Left ventricle myocardium inferior (tissue), 1 donor: Measurements from ENCODE around the gene LDB3. TPM values are rescaled to one million over a fixed set of nuclear protein-coding genes. Genes with fewer than 3 reads are reported as not detected.

ENCODE experiments used
- DNase-seq: peaks from one replicate; pipeline ENCODE4 v3.0.0-alpha.2; 2020
- H3K27ac ChIP-seq: fragments of 200-600 bp; replicated peaks from 2 replicates; pipeline ENCODE4 v1.8.0; 2021
- H3K27me3 ChIP-seq: fragments of 200-600 bp; 2 replicates; pipeline ENCODE4 v1.8.0; 2021; ENCODE audit warnings: low read depth
- H3K36me3 ChIP-seq: fragments of 200-600 bp; 2 replicates; pipeline ENCODE4 v1.8.0; 2021
- H3K4me1 ChIP-seq: fragments of 200-600 bp; 2 replicates; pipeline ENCODE4 v1.8.0; 2021
- H3K4me3 ChIP-seq: fragments of 200-600 bp; 2 replicates; pipeline ENCODE4 v1.8.0; 2021; ENCODE audit warnings: mild to moderate bottlenecking, moderate library complexity
- H3K9me3 ChIP-seq: fragments of 200-600 bp; replicated peaks from 2 replicates; pipeline ENCODE4 v1.8.0; 2021
- CTCF ChIP-seq: fragments of 200-600 bp; IDR thresholded peaks from 2 replicates; pipeline ENCODE4 v1.8.0; 2021; ENCODE audit warnings: antibody characterized with exemption, mild to moderate bottlenecking, borderline replicate concordance
- intact Hi-C: fragments of 100-400 bp; cut with micrococcal nuclease; formaldehyde crosslinking; loops from one replicate; pipeline ENCODE4 v1.11.0; 2022
- total RNA-seq: library from RNA; stranded (reverse); fragmentation: NEBNext Ultra II Directional; extraction: Animal tissue kit (Norgen Biotek cat#: 25700); gene quantifications from one replicate; pipeline ENCODE4 v1.2.1, GENCODE V29; 2021
- donor health status: DM: no; HTN: yes; CAD: no; lungs with severe emphysema.

The LDB3 gene
- total RNA-seq, 1 donor from 2014 or later = 1,542 TPM

- Histone ChIP-seq H3K4me1 (peaks cover 60% of the 10 kb centered on the region), H3K9me3 (no peaks in the 10 kb centered on the region), H3K27me3 (no peaks in the 10 kb centered on the region), H3K4me3 (no peak overlapping the region), H3K27ac (peak overlapping the region; percentile 17), H3K36me3 (no peaks in the 10 kb centered on the region)
- intact Hi-C loops = no loop called here
- TF ChIP-seq CTCF = no peak
- no peak for DNase-seq
These were observed 9.1 kb upstream of the LDB3 start for GRCh38 chr10:86659161-86659691.

- intact Hi-C loops = no loop called here
- H3K4me1 ChIP-seq = peaks cover 67% of the 10 kb centered on the region
These were observed 8.4 kb upstream of the LDB3 start for GRCh38 chr10:86659721-86660453.

GRCh38 chr10:86661161-86662025 is 6.9 kb upstream of the LDB3 start:
- peak; percentile 86 for DNase-seq
- Histone ChIP-seq H3K27me3 (no peaks in the 10 kb centered on the region), H3K36me3 (no peaks in the 10 kb centered on the region), H3K4me1 (peaks cover 82% of the 10 kb centered on the region), H3K27ac (peak overlapping the region; percentile 98), H3K9me3 (no peaks in the 10 kb centered on the region), H3K4me3 (peak overlapping the region; percentile 23)
- intact Hi-C loops = no loop called here
- no peak for TF ChIP-seq CTCF

More at GRCh38 chr10:86659721-86660453, 8.4 kb upstream of the LDB3 start:
- Histone ChIP-seq H3K9me3 (no peaks in the 10 kb centered on the region), H3K4me3 (no peak overlapping the region), H3K27me3 (no peaks in the 10 kb centered on the region), H3K27ac (no peak overlapping the region), H3K36me3 (no peaks in the 10 kb centered on the region)
- DNase-seq = peak; percentile 15
- no peak for TF ChIP-seq CTCF

GRCh38 chr10:86662186-86663045 is 5.9 kb upstream of the LDB3 start:
- peak overlapping the region; percentile 98 for H3K27ac ChIP-seq
- no peaks in the 10 kb centered on the region for H3K9me3 ChIP-seq
- intact Hi-C loops = no loop called here
- no peaks in the 10 kb centered on the region for H3K36me3 ChIP-seq
- H3K27me3 ChIP-seq = no peaks in the 10 kb centered on the region
- H3K4me1 ChIP-seq = peaks cover 89% of the 10 kb centered on the region
- peak; percentile 15 for DNase-seq
- peak overlapping the region; percentile 30 for H3K4me3 ChIP-seq
- TF ChIP-seq CTCF = no peak

GRCh38 chr10:86663046-86663345 is 5.3 kb upstream of the LDB3 start:
- H3K27ac ChIP-seq = peak overlapping the region; percentile 98
- no peaks in the 10 kb centered on the region for H3K36me3 ChIP-seq
- H3K27me3 ChIP-seq = no peaks in the 10 kb centered on the region
- DNase-seq = peak; percentile 16
- peaks cover 87% of the 10 kb centered on the region for H3K4me1 ChIP-seq
- no peak for TF ChIP-seq CTCF
- H3K4me3 ChIP-seq = peak overlapping the region; percentile 30
- no peaks in the 10 kb centered on the region for H3K9me3 ChIP-seq
- intact Hi-C loops = no loop called here
